ENCODE results near the gene ZBTB21. TPM values are rescaled to one million over a fixed set of nuclear protein-coding genes. Genes with fewer than 3 reads are reported as not detected.
A peak's percentile ranks its signal among the peaks of the same experiment; 100 is the strongest.
"Not testable (repeated sequence)": the region's sequence is repeated elsewhere in the genome, so short reads cannot be mapped to it uniquely, and the experiment has no call there.

The ZBTB21 gene
- total and polyA plus RNA-seq, 10 donors: 1.9 to 21.7 (median 14.0) TPM

GRCh38 chr21:41995577-41995976 lies 14.6 kb downstream of the ZBTB21 start:
- Histone ChIP-seq H3K27me3 (replicated peaks in 1 of 7) (no peaks in the 10 kb centered on the region), H3K27ac (no peak overlapping the region), H3K4me3 (no peak overlapping the region), H3K4me1 (no peaks in the 10 kb centered on the region), H3K9me3 (peaks cover 0 to 11% (median 10%) of the 10 kb centered on the region in 8 donors), H3K36me3 (peaks cover 0 to 88% (median 39%) of the 10 kb centered on the region in 6 donors)
- no peak for DNase-seq
- intact Hi-C loops (cut with DNase I; ENCODE audit: low total_unique reads): no loop called here
- 93 to 98% (median 96%) methylated on average over 3 of the region's 3 CpGs for WGBS, 5 donors
- TF ChIP-seq POLR2A (IDR thresholded peaks at IDR 0.05) (no peak), POLR2AphosphoS5 (IDR thresholded peaks at IDR 0.05) (no peak), CTCF (IDR thresholded peaks at IDR 0.05 in 8 of 11, conservative IDR thresholded peaks at IDR 0.05 in 3 of 11) (no peak)

- Histone ChIP-seq H3K36me3 (peaks cover 0 to 86% (median 37%) of the 10 kb centered on the region in 6 donors), H3K9me3 (peaks cover 0 to 11% (median 10%) of the 10 kb centered on the region in 8 donors)
- H3K27me3 ChIP-seq (replicated peaks in 1 of 7); H3K4me1 ChIP-seq; DNase-seq; intact Hi-C loops (cut with DNase I; ENCODE audit: low total_unique reads); H3K4me3 ChIP-seq; H3K27ac ChIP-seq: not testable (repeated sequence)
- WGBS, 5 donors: 55 to 96% (median 93%) methylated on average over 5 of the region's 5 CpGs
These were observed 15.5 kb downstream of the ZBTB21 start for GRCh38 chr21:41994613-41995012.

DNA sequence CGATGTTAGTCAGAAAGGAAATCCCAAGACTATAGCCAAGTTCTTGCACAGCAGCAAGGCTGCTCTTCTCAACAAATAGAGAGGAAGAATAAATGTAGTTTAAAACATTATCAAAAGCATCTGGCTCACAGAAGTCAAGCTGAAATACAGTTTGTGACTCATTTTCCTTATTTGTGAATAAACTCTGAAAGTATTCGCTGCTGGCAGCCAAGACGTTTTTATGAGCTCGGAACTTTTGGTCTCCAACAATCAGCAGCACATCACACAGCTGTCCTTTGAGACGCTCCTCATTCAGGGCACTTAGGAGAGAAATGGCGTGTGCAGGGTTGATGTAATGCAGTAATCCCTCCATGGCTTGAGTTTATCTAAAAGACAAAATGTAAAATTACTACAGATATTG lies 16.4 kb downstream of the ZBTB21 start:
- H3K27ac ChIP-seq: no peak overlapping the region
- peaks cover 0 to 78% (median 37%) of the 10 kb centered on the region in 6 donors for H3K36me3 ChIP-seq
- DNase-seq: no peak
- H3K4me3 ChIP-seq: no peak overlapping the region
- no peaks in the 10 kb centered on the region for H3K27me3 ChIP-seq (replicated peaks in 1 of 7)
- WGBS, 5 donors: 80 to 91% (median 87%) methylated on average over 6 of the region's 6 CpGs
- peaks cover 0 to 11% (median 10%) of the 10 kb centered on the region in 8 donors for H3K9me3 ChIP-seq
- intact Hi-C loops (cut with DNase I; ENCODE audit: low total_unique reads): no loop called here
- H3K4me1 ChIP-seq: no peaks in the 10 kb centered on the region
- TF ChIP-seq POLR2AphosphoS5 (IDR thresholded peaks at IDR 0.05) (peak in 1 of 3 donors; percentile 25), CTCF (IDR thresholded peaks at IDR 0.05 in 8 of 11, conservative IDR thresholded peaks at IDR 0.05 in 3 of 11) (no peak), POLR2A (IDR thresholded peaks at IDR 0.05) (no peak)

- intact Hi-C loops (cut with DNase I; ENCODE audit: low total_unique reads): no loop called here
- TF ChIP-seq CTCF (IDR thresholded peaks at IDR 0.05 in 8 of 11, conservative IDR thresholded peaks at IDR 0.05 in 3 of 11) (no peak), POLR2AphosphoS5 (IDR thresholded peaks at IDR 0.05) (no peak), POLR2A (IDR thresholded peaks at IDR 0.05) (no peak)
- no peaks in the 10 kb centered on the region for H3K4me1 ChIP-seq
- peaks cover 0 to 75% (median 37%) of the 10 kb centered on the region in 6 donors for H3K36me3 ChIP-seq
- no peak for DNase-seq
- H3K27ac ChIP-seq: no peak overlapping the region
- peaks cover 0 to 11% (median 10%) of the 10 kb centered on the region in 8 donors for H3K9me3 ChIP-seq
- no peaks in the 10 kb centered on the region for H3K27me3 ChIP-seq (replicated peaks in 1 of 7)
- no peak overlapping the region for H3K4me3 ChIP-seq
- 97 to 100% (median 98%) methylated on average over 15 of the region's 15 CpGs for WGBS, 5 donors
These were observed 17.6 kb downstream of the ZBTB21 start for GRCh38 chr21:41992576-41992975.

DNA sequence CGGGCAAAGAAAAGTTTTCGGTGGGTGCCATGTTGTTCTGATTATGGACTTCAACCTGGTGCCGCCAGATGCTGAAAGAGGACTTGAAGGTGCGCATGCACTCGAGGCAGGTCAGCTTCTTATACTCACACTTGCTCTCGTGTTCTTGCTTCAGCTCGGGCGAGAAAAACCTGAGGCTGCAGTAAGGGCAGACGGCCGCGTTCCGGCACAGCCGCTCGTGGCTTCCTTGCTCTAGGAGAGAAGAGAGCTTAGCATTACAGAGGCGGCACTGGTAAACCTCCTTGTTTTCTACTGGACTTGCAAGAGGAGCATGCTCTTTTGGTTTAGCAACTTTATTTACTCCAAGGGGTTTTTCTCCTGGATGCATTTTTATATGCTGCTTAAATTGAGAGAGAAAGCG lies 18.5 kb downstream of the ZBTB21 start:
- WGBS, 5 donors: 93 to 97% (median 96%) methylated on average over 16 of the region's 16 CpGs
- DNase-seq: no peak

More for the DNA sequence above, 18.5 kb downstream of the ZBTB21 start:
- no peak overlapping the region for H3K27ac ChIP-seq
- H3K27me3 ChIP-seq (replicated peaks in 1 of 7): no peaks in the 10 kb centered on the region
- no peak overlapping the region for H3K4me3 ChIP-seq
- TF ChIP-seq POLR2A (IDR thresholded peaks at IDR 0.05) (no peak), CTCF (IDR thresholded peaks at IDR 0.05 in 8 of 11, conservative IDR thresholded peaks at IDR 0.05 in 3 of 11) (no peak), POLR2AphosphoS5 (IDR thresholded peaks at IDR 0.05) (no peak)
- intact Hi-C loops (cut with DNase I; ENCODE audit: low total_unique reads): no loop called here
- peaks cover 0 to 65% (median 37%) of the 10 kb centered on the region in 6 donors for H3K36me3 ChIP-seq
- peaks cover 0 to 11% (median 10%) of the 10 kb centered on the region in 8 donors for H3K9me3 ChIP-seq
- H3K4me1 ChIP-seq: no peaks in the 10 kb centered on the region

Measured in spleen (tissue), 11 donors.